HUES64 (cell line): ENCODE data around the gene PARN.
"Not testable (repeated sequence)": the region's sequence is repeated elsewhere in the genome, so short reads cannot be mapped to it uniquely, and the experiment has no call there.

Experiments
- H3K27ac ChIP-seq: 2 replicates; pipeline ENCODE4 v1.7.0; 2013; ENCODE audit warnings: low read depth, low read length, inconsistent platforms
- H3K27me3 ChIP-seq: 2 replicates; pipeline ENCODE4 v1.6.1; 2013; ENCODE audit warnings: mild to moderate bottlenecking, low read length; ENCODE audit not compliant: insufficient read depth
- H3K36me3 ChIP-seq: 2 replicates; pipeline ENCODE4 v1.6.1; 2013; ENCODE audit warnings: mild to moderate bottlenecking, low read length; ENCODE audit not compliant: insufficient read depth
- H3K4me1 ChIP-seq: 2 replicates; pipeline ENCODE4 v1.6.1; 2013; ENCODE audit warnings: mild to moderate bottlenecking, low read length, moderate library complexity; ENCODE audit not compliant: insufficient read depth
- H3K4me3 ChIP-seq: 2 replicates; pipeline ENCODE4 v1.5.1; 2013; ENCODE audit warnings: mild to moderate bottlenecking, low read length, moderate library complexity
- H3K9ac ChIP-seq: 2 replicates; pipeline ENCODE4 v1.6.1; 2013; ENCODE audit warnings: mild to moderate bottlenecking, low read depth, low read length
- H3K9me3 ChIP-seq: 2 replicates; pipeline ENCODE4 v1.6.1; 2013; ENCODE audit warnings: low read depth, low read length; ENCODE audit not compliant: insufficient read depth
- WGBS: fragments of 150-250, 120-280 bp; methylation state at CpG from one replicate; pipeline ENCODE4 v1.1.7; 2013; ENCODE audit warnings: missing lambda C conversion rate; 5-methylcytosine and 5-hydroxymethylcytosine counted together

The PARN gene

GRCh38 chr16:14448879-14449278 is 181.2 kb downstream of the PARN start:
- Histone ChIP-seq H3K27me3 (no peaks in the 10 kb centered on the region), H3K36me3 (peaks cover 7% of the 10 kb centered on the region; the same call in 1 of the 2 replicates), H3K4me1 (no peaks in the 10 kb centered on the region), H3K9ac (no peak overlapping the region), H3K9me3 (no peaks in the 10 kb centered on the region), H3K4me3 (no peak overlapping the region), H3K27ac (no peak overlapping the region)
- WGBS = 93% methylated on average over 4 of the region's 5 CpGs

DNA sequence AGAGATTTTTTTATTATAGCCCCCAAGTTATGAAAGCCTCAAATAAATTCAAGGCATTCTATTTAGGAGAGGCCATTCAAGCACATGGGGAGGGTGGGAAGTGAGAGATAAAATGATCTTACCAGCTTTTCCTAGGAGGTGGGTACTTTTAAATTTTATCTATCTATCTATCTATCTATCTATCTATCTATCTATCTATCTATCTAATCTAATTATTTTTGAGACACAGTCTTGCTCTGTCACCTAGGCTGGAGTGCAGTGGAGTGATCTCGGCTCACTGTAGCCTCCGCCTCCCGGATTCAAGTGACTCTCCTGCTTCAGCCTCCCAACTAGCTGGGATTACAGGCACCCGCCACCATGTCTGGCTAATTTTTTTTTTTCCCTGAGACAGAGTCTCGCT is 182.3 kb downstream of the PARN start:
- H3K9me3 ChIP-seq = no peaks in the 10 kb centered on the region
- H3K27ac ChIP-seq = no peak overlapping the region
- no peaks in the 10 kb centered on the region for H3K4me1 ChIP-seq
- no peak overlapping the region for H3K4me3 ChIP-seq
- H3K36me3 ChIP-seq = peaks cover 7% of the 10 kb centered on the region; the same call in 1 of the 2 replicates
- WGBS = 98% methylated on average over 5 of the region's 5 CpGs
- H3K27me3 ChIP-seq = no peaks in the 10 kb centered on the region
- H3K9ac ChIP-seq = no peak overlapping the region

- no peak overlapping the region for H3K4me3 ChIP-seq
- H3K27me3 ChIP-seq = no peaks in the 10 kb centered on the region
- no peak overlapping the region for H3K9ac ChIP-seq
- H3K27ac ChIP-seq = no peak overlapping the region
- 87% methylated on average over 5 of the region's 5 CpGs for WGBS
- H3K4me1 ChIP-seq = no peaks in the 10 kb centered on the region
- peaks cover 7% of the 10 kb centered on the region; the same call in 1 of the 2 replicates for H3K36me3 ChIP-seq
- H3K9me3 ChIP-seq = no peaks in the 10 kb centered on the region
Observed at GRCh38 chr16:14446796-14447195, 183.3 kb downstream of the PARN start.

- WGBS = 96% methylated on average over 12 of the region's 12 CpGs
- Histone ChIP-seq H3K36me3 (peaks cover 7% of the 10 kb centered on the region; the same call in 1 of the 2 replicates), H3K9ac (no peak overlapping the region), H3K9me3 (no peaks in the 10 kb centered on the region), H3K4me1 (no peaks in the 10 kb centered on the region), H3K4me3 (no peak overlapping the region), H3K27ac (no peak overlapping the region), H3K27me3 (no peaks in the 10 kb centered on the region)
Observed at GRCh38 chr16:14445937-14446715, 183.9 kb downstream of the PARN start.

GRCh38 chr16:14444979-14445810 is 184.9 kb downstream of the PARN start:
- no peaks in the 10 kb centered on the region for H3K27me3 ChIP-seq
- 95% methylated on average over 8 of the region's 8 CpGs for WGBS
- no peak overlapping the region for H3K4me3 ChIP-seq
- no peaks in the 10 kb centered on the region for H3K9me3 ChIP-seq
- H3K9ac ChIP-seq = no peak overlapping the region
- H3K36me3 ChIP-seq = peaks cover 7% of the 10 kb centered on the region; the same call in 1 of the 2 replicates
- no peaks in the 10 kb centered on the region for H3K4me1 ChIP-seq
- H3K27ac ChIP-seq = no peak overlapping the region

DNA sequence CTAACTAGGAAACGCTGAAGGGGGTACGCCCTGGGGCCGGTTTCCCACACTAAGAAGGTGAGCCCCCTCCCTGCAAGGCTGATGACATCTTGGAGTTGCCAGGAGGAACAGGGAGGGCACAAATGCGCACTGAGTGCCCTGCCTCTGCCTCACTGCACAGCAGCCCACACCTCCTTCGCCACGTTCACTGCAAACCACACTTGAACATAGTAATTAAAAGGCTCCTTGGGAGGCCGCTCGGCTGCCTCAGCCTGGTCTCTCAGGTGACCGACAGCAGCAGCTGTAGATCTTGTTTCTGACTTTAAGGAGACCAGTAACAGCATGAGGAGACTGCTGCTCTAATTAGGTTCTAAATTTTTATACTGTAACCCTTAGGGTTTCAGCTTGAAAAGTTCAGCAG is 188.5 kb downstream of the PARN start:
- not testable (repeated sequence) for H3K27ac ChIP-seq, H3K36me3 ChIP-seq, H3K4me1 ChIP-seq, H3K9me3 ChIP-seq, H3K4me3 ChIP-seq, H3K9ac ChIP-seq, H3K27me3 ChIP-seq
- WGBS = 90% methylated on average over 9 of the region's 9 CpGs

DNA sequence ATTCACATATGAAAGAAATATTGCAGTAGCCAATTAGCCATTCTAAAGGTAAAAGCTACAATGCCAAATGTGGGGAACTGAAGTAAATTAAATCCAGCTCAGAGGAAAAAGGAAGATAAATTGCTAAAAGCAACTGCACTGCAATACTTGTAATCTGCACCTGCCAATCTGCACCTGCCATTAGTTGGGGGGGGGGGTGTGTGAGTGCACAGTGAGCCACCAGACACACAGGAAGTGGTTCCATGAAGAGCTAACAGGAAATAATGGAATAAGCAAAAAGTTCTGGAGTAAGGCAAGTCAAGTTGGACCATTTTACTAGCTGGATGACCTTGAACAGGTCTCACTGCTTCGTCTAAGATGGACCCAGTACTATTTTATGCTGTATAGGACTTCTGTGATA is 191.8 kb downstream of the PARN start:
- 83% methylated on average over 1 of the region's 1 CpG for WGBS
- Histone ChIP-seq H3K9ac (no peak overlapping the region), H3K9me3 (no peaks in the 10 kb centered on the region), H3K27ac (no peak overlapping the region), H3K36me3 (peaks cover 2% of the 10 kb centered on the region; the same call in 1 of the 2 replicates), H3K27me3 (no peaks in the 10 kb centered on the region), H3K4me3 (no peak overlapping the region), H3K4me1 (no peaks in the 10 kb centered on the region)

- Histone ChIP-seq H3K9me3 (no peaks in the 10 kb centered on the region), H3K9ac (no peak overlapping the region), H3K36me3 (peaks cover 7% of the 10 kb centered on the region), H3K27ac (no peak overlapping the region), H3K4me1 (no peaks in the 10 kb centered on the region), H3K4me3 (no peak overlapping the region), H3K27me3 (no peaks in the 10 kb centered on the region)
- 95% methylated on average over 7 of the region's 7 CpGs for WGBS
Observed at GRCh38 chr16:14437426-14437825, 192.6 kb downstream of the PARN start.

DNA sequence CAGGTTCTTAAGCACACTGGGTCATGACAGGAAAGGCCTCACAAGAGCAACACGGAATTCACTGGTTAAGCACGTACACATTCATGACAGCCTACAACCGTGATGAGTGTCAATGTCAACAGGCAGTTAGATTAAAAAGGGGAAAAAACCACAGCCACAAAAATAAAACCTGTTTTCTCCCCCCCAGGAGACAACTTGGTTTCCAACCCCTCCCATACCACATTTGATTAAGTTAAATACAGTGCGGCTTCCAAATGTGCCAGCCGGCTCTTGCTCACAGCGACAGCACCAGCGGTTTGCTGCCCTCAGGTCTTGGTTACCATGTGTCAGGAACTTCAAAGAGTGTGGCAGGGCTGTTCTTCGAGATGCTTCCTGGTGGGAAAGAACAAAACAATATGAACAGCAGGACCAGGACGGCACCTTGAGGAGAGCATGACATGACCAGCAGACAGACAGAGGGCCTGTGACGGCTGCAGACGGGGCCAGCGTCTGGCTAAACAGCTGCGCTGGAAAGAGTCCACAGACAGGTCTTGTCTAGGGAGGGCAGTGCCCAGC is 193.6 kb downstream of the PARN start:
- 83% methylated on average over 13 of the region's 13 CpGs for WGBS
- no peak overlapping the region for H3K27ac ChIP-seq
- no peak overlapping the region for H3K4me3 ChIP-seq

DNA sequence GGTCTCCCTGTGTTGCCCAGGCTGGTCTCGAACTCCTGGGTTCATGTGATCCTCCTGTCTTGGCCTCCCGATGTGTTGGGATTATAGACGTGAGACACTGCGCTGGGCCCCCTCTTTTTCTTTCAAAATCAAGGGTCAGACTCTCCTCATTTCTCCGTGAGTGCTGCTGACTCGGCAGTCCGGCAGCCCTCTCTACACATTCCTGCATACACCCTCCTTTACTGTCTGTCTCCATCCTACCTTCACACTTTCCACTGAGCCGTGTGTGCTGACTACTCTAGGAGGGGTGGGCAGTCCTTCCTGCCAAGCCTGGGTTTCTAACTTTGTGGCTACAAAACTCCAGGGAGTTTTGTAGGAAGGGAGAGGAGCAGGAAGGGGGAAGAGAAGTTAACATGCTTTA is 195.2 kb downstream of the PARN start:
- Histone ChIP-seq H3K27ac (no peak overlapping the region), H3K9me3 (no peaks in the 10 kb centered on the region), H3K4me1 (no peaks in the 10 kb centered on the region), H3K4me3 (no peak overlapping the region), H3K27me3 (no peaks in the 10 kb centered on the region), H3K36me3 (peaks cover 11% of the 10 kb centered on the region), H3K9ac (no peak overlapping the region)
- WGBS = 74% methylated on average over 8 of the region's 8 CpGs

More for the DNA sequence above, 193.6 kb downstream of the PARN start:
- Histone ChIP-seq H3K9ac (no peak overlapping the region), H3K36me3 (peaks cover 11% of the 10 kb centered on the region), H3K9me3 (no peaks in the 10 kb centered on the region), H3K27me3 (no peaks in the 10 kb centered on the region), H3K4me1 (no peaks in the 10 kb centered on the region)

DNA sequence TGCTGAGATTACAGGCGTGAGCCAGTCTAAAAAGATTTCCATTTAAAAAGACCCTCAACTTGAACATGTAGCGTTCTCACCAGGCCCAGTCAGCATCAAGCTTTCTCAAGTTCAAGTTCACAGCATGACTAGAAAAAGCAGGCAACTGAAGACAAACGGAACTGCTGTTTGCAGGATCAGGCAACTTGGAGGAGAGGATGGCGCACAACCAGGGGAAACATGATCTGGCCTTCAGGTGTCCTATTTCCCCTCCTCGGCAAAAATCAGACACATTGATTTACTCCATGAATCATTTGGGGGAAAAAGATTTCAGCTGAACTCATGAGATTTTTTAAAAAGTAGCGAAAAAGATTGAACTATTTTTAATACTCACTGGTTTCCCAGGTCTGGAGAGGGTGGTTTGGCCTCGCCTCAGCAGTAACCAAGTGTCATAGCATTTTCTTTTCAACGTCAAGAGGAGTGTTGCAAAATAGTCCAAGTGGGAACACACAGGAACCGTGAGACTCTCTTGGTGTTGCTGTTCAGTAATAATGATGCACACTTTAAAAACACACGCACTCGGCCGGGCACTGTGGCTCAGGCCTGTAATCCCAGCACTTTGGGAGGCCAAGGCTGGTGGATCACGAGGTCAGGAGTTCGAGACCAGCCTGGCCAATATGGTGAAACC is 201.0 kb downstream of the PARN start:
- 96% methylated on average over 14 of the region's 14 CpGs for WGBS
- H3K9ac ChIP-seq, H3K9me3 ChIP-seq, H3K4me1 ChIP-seq, H3K27me3 ChIP-seq, H3K27ac ChIP-seq, H3K4me3 ChIP-seq, H3K36me3 ChIP-seq: not testable (repeated sequence)
